ENCODE data around the gene GHITM.

GHITM gene

GRCh38 chr10:84200537-84201243 is 61.4 kb downstream of the GHITM start:
- DNase-seq (ENCODE audit: low spot score): no peak

DNA sequence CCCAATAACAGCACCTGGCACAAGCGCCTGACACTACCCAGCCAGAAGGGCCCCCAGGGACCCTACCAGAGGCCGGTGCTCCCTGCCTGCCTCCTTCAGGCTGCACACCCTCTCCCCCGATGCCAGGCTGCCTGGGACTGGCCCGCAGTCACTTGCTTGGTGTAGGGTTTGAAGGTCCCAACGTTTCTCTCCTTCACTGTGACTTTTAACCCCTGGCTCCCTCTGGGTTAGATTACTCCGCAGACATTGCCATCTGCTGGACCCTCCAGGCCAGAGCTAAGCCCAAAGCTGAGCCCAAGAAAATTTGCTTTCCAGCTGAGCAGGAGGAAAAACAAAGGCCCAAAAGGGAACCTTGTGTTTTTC is 61.9 kb downstream of the GHITM start:
- no peak for DNase-seq (ENCODE audit: low spot score)

DNA sequence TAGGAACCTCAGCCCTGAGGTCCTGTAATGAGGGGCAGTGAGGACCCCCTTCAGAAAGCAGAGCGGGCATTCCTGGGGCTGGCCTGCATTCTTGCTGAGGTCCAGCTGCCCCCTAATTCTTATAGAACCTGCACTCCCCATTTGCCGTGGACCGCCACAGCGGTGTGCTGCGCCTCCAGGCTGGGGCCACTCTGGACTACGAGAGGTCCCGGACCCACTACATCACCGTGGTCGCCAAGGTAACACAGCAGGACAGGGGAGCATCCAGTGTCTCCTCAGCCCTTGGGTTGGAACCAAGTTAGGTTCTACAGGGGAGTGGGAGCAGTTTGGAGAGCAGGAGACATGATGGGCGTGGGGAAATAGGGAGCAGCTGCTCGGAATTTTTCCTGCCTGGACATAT is 62.4 kb downstream of the GHITM start:
- no peak for DNase-seq (ENCODE audit: low spot score)

GRCh38 chr10:84202349-84202748 is 63.0 kb downstream of the GHITM start:
- no peak for DNase-seq (ENCODE audit: low spot score)

Data from SW480 (cell line).